Gastrocnemius medialis (tissue), 4 donors: Measurements from ENCODE around the gene SLC5A3.

ENCODE experiments used
- CTCF ChIP-seq, 5 experiments: fragments of 450-650 bp in 3 of 5; fragments of 200-600 bp in 2 of 5; sonication (generic) in 2 of 5; IDR thresholded peaks in 4 of 5; conservative IDR thresholded peaks in 1 of 5; 1 replicate in 4 of 5; 2 replicates in 1 of 5; pipeline ENCODE4 v1.5.1; 2016 to 2019; ENCODE audit warnings: antibody characterized with exemption in 5 of 5, mild to moderate bottlenecking in 3 of 5, moderate library complexity in 3 of 5
- POLR2A ChIP-seq, 2 donors: fragments of 450-650 bp; IDR thresholded peaks; one replicate each; pipeline ENCODE4 v1.6.1; 2017; ENCODE audit warnings: antibody characterized with exemption in 2 of 2, mild to moderate bottlenecking in 2 of 2, moderate library complexity in 2 of 2

DNA sequence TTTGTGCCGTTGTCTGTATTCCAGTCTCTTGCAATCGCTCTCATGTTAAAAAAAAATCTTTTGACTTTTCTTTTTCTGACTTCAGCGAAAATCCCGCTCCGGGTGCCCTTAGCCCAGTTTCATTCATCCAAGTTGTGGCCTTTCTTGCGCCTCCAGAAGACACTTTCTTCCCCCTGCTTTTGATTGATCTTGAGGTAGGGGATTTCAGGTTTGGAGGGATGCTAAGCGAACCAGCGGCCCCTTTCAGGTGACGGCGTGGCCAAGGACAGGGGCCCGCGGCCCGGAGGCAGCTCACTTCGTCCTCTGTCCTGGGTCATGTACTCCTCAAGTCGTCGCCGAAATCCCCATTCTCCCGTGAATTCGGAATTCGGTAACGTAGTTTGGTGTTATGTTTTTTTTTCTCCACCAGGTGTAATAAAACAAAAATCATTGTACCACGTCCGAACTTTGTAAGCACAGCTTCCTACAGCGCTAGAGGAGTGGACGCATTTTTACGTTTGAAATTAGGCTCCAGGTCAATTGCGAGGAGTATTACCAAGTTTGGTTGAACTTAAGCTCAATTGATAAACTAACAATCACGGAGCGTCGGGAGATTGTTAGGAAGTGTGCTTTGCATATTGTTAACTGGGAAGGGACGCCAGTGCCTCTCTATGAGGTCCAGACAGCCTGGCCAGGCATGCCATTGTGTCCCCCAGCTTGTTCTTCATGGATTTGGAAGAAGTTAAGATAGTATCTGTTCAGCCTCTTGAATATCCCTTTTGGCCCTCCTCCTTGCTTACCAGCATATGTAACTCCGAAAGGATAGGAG lies 1.1 kb downstream of the SLC5A3 start:
- TF ChIP-seq CTCF (IDR thresholded peaks at IDR 0.05 in 4 of 5, conservative IDR thresholded peaks at IDR 0.05 in 1 of 5) (no peak), POLR2A (IDR thresholded peaks at IDR 0.05) (no peak)
